ENCODE measurements around the gene CLCN5. TPM values are rescaled to one million over a fixed set of nuclear protein-coding genes. Genes with fewer than 3 reads are reported as not detected.

Gene CLCN5
- total and polyA plus RNA-seq, 2 of the 13 experiments (the other 11 are each of a cell fraction or from before 2014, with no cell fraction given) = 7.8 to 27.3 TPM

DNA sequence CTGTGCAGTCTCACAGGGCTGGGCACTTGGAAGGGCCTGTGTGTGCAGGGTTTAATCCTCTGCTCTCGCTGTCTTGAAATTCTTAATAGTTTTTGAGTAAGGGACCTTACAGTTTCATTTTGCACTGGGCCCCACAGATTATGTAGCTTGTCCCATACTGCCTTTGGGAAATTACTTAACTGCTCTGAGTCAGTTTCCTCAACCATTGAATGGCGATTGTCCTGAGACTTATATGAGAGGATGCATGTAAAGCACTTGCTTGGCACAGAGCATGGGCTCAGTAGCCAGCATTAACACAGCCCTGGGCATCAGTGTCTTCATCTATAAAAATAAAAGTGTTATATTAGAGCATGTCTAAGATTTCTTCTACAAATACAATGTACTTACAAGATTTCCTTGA lies 55.8 kb downstream of the CLCN5 start:
- Histone ChIP-seq H3K9ac (ENCODE audit: insufficient read depth, low read depth, low read length) (no peak overlapping the region), H3K4me2 (ENCODE audit: low read depth, low read length) (no peak overlapping the region), H3K4me3 (replicated peaks in 1 of 3; ENCODE audit: insufficient read depth in 1 of 3, low read depth in 2 of 3, low read length in 3 of 3) (no peak overlapping the region), H3K27me3 (ENCODE audit: control insufficient read depth in 1 of 2, insufficient read depth in 2 of 2, low read length in 2 of 2) (no peaks in the 10 kb centered on the region), H4K20me1 (ENCODE audit: insufficient read depth, low read length) (no peaks in the 10 kb centered on the region), H3K36me3 (replicated peaks in 1 of 2; ENCODE audit: control insufficient read depth in 1 of 2, insufficient read depth in 2 of 2, low read length in 2 of 2) (no peaks in the 10 kb centered on the region), H3K9me3 (ENCODE audit: low read length) (no peaks in the 10 kb centered on the region), H3K27ac (ENCODE audit: extremely low read length, insufficient read depth, low read length) (no peak overlapping the region), H3K79me2 (ENCODE audit: insufficient read depth, low read length) (no peaks in the 10 kb centered on the region), H3K4me1 (ENCODE audit: insufficient read depth, low read length) (no peaks in the 10 kb centered on the region), H2AFZ (ENCODE audit: low read length) (no peak overlapping the region)
- WGBS (ENCODE audit: low lambda C conversion rate) = 100% methylated on average over 2 of the region's 2 CpGs
- in situ Hi-C loops (cut with HindIII; ENCODE audit: extremely low pct_ligation_motif_present, low pct_unique_long_range_greater_than_20kb) (no loop called here), intact Hi-C loops (cut with micrococcal nuclease; ENCODE audit: unreplicated experiment) (no loop called here)
- ATAC-seq = no peak
- no peak for DNase-seq (ENCODE audit: low spot score)
- POLR2A ChIA-PET = no interaction called here
- no peak for TF ChIP-seq MTA1 (CRISPR knock-in tag; IDR thresholded peaks at IDR 0.05; ENCODE audit: borderline replicate concordance)
- TF ChIP-seq, protein P1, sequence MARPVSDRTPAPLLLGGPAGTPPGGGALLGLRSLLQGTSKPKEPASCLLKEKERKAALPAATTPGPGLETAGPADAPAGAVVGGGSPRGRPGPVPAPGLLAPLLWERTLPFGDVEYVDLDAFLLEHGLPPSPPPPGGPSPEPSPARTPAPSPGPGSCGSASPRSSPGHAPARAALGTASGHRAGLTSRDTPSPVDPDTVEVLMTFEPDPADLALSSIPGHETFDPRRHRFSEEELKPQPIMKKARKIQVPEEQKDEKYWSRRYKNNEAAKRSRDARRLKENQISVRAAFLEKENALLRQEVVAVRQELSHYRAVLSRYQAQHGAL (CRISPR knock-in tag; IDR thresholded peaks at IDR 0.05; ENCODE audit: not compliant biosample characterization) = no peak
- no peak for TF ChIP-seq ZNF33B (CRISPR knock-in tag; IDR thresholded peaks at IDR 0.05)
- TF ChIP-seq FOXJ3 (CRISPR knock-in tag; IDR thresholded peaks at IDR 0.05; ENCODE audit: borderline replicate concordance) = no peak
- TF ChIP-seq HNRNPH1 (optimal IDR thresholded peaks at IDR 0.05; ENCODE audit: low read depth, low read length) = no peak
- no peak for TF ChIP-seq ZNF788 (CRISPR knock-in tag; IDR thresholded peaks at IDR 0.05; ENCODE audit: borderline replicate concordance)
- TF ChIP-seq, protein P2, sequence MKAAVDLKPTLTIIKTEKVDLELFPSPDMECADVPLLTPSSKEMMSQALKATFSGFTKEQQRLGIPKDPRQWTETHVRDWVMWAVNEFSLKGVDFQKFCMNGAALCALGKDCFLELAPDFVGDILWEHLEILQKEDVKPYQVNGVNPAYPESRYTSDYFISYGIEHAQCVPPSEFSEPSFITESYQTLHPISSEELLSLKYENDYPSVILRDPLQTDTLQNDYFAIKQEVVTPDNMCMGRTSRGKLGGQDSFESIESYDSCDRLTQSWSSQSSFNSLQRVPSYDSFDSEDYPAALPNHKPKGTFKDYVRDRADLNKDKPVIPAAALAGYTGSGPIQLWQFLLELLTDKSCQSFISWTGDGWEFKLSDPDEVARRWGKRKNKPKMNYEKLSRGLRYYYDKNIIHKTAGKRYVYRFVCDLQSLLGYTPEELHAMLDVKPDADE (CRISPR knock-in tag; IDR thresholded peaks at IDR 0.05) = no peak
- no peak for TF ChIP-seq LCORL (IDR thresholded peaks at IDR 0.05)
- TF ChIP-seq LCORL (CRISPR knock-in tag; IDR thresholded peaks at IDR 0.05) = no peak
- TF ChIP-seq ZFYVE20 (CRISPR knock-in tag; IDR thresholded peaks at IDR 0.05; ENCODE audit: borderline replicate concordance, low read depth) = no peak
- no peak for TF ChIP-seq ZNF343 (CRISPR knock-in tag; IDR thresholded peaks at IDR 0.05)
- TF ChIP-seq ZNF354B (CRISPR knock-in tag; IDR thresholded peaks at IDR 0.05) = no peak
- TF ChIP-seq, protein P3, sequence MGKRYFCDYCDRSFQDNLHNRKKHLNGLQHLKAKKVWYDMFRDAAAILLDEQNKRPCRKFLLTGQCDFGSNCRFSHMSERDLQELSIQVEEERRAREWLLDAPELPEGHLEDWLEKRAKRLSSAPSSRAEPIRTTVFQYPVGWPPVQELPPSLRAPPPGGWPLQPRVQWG (CRISPR knock-in tag; IDR thresholded peaks at IDR 0.05; ENCODE audit: borderline replicate concordance, low read depth) = no peak
- TF ChIP-seq XRCC5 (optimal IDR thresholded peaks at IDR 0.05; ENCODE audit: low read length) = no peak
- TF ChIP-seq SRY (CRISPR knock-in tag; IDR thresholded peaks at IDR 0.05) = no peak
- TF ChIP-seq U2AF2 (IDR thresholded peaks at IDR 0.05; ENCODE audit: low read depth, low read length) = no peak
- no peak for TF ChIP-seq JDP2 (CRISPR knock-in tag; IDR thresholded peaks at IDR 0.05; ENCODE audit: borderline replicate concordance)
- TF ChIP-seq ZNF891 (CRISPR knock-in tag; IDR thresholded peaks at IDR 0.05) = no peak
- TF ChIP-seq, protein P4, sequence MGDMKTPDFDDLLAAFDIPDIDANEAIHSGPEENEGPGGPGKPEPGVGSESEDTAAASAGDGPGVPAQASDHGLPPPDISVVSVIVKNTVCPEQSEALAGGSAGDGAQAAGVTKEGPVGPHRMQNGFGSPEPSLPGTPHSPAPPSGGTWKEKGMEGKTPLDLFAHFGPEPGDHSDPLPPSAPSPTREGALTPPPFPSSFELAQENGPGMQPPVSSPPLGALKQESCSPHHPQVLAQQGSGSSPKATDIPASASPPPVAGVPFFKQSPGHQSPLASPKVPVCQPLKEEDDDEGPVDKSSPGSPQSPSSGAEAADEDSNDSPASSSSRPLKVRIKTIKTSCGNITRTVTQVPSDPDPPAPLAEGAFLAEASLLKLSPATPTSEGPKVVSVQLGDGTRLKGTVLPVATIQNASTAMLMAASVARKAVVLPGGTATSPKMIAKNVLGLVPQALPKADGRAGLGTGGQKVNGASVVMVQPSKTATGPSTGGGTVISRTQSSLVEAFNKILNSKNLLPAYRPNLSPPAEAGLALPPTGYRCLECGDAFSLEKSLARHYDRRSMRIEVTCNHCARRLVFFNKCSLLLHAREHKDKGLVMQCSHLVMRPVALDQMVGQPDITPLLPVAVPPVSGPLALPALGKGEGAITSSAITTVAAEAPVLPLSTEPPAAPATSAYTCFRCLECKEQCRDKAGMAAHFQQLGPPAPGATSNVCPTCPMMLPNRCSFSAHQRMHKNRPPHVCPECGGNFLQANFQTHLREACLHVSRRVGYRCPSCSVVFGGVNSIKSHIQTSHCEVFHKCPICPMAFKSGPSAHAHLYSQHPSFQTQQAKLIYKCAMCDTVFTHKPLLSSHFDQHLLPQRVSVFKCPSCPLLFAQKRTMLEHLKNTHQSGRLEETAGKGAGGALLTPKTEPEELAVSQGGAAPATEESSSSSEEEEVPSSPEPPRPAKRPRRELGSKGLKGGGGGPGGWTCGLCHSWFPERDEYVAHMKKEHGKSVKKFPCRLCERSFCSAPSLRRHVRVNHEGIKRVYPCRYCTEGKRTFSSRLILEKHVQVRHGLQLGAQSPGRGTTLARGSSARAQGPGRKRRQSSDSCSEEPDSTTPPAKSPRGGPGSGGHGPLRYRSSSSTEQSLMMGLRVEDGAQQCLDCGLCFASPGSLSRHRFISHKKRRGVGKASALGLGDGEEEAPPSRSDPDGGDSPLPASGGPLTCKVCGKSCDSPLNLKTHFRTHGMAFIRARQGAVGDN (CRISPR knock-in tag; IDR thresholded peaks at IDR 0.05) = no peak
- no peak for TF ChIP-seq MED8 (CRISPR knock-in tag; IDR thresholded peaks at IDR 0.05; ENCODE audit: insufficient replicate concordance)
- no peak for TF ChIP-seq REXO4 (CRISPR knock-in tag; IDR thresholded peaks at IDR 0.05; ENCODE audit: borderline replicate concordance)
- no peak for FAIRE-seq
- no TSS peak for BruUV-seq (replicated peaks)
- CTCF ChIA-PET (ENCODE audit: low intra/inter-chr PET ratio, low total read pairs) = no interaction called here
